Lung (tissue), 12 donors: Measurements from ENCODE around the gene MT1H. TPM values are rescaled to one million over a fixed set of nuclear protein-coding genes. Genes with fewer than 3 reads are reported as not detected.
"Not testable (repeated sequence)": the region's sequence is repeated elsewhere in the genome, so short reads cannot be mapped to it uniquely, and the experiment has no call there.

ENCODE experiments used
- ATAC-seq: fragments of 200-7000 bp; cut with Tn5 transposase; one replicate; pipeline ENCODE4 v1.9.1; 2020; ENCODE audit warnings: moderate number of reproducible peaks; ENCODE audit not compliant: insufficient read depth, low FRiP score
- DNase-seq, 3 donors: peaks; one replicate each; pipeline ENCODE4 v3.0.0-alpha.2; 2013 to 2017
- H3K27ac ChIP-seq, 2 donors: one replicate each; pipeline ENCODE4 v1.5.1; 2013; ENCODE audit warnings: mild to moderate bottlenecking in 2 of 2, moderate library complexity in 2 of 2, control low read depth in 1 of 2, inconsistent platforms in 1 of 2, low read depth in 1 of 2, low read length in 1 of 2
- H3K27me3 ChIP-seq, 3 donors: one replicate each; pipeline ENCODE4 v1.5.1; 2013; ENCODE audit warnings: low read length in 2 of 3; ENCODE audit not compliant: control insufficient read depth in 3 of 3, insufficient read depth in 3 of 3
- H3K36me3 ChIP-seq, 4 donors: one replicate each; pipeline ENCODE4 v1.5.1; 2013; ENCODE audit warnings: low read length in 4 of 4, mild to moderate bottlenecking in 1 of 4, moderate library complexity in 1 of 4; ENCODE audit not compliant: control insufficient read depth in 4 of 4, insufficient read depth in 4 of 4
- H3K4me1 ChIP-seq, 5 donors: one replicate each; pipeline ENCODE4 v1.5.1; 2013; ENCODE audit warnings: low read length in 5 of 5, mild to moderate bottlenecking in 2 of 5, moderate library complexity in 1 of 5; ENCODE audit not compliant: control insufficient read depth in 5 of 5, insufficient read depth in 5 of 5
- H3K4me3 ChIP-seq: one replicate; pipeline ENCODE4 v1.5.1; 2013; ENCODE audit warnings: mild to moderate bottlenecking, control low read depth, moderate library complexity
- H3K9ac ChIP-seq, 2 donors: one replicate each; pipeline ENCODE4 v1.5.1; 2013; ENCODE audit warnings: low read length in 2 of 2, control low read depth in 1 of 2; ENCODE audit not compliant: insufficient read depth in 1 of 2
- H3K9me3 ChIP-seq, 4 donors: one replicate each; pipeline ENCODE4 v1.5.1; 2013; ENCODE audit warnings: low read length in 3 of 4, mild to moderate bottlenecking in 1 of 4, moderate library complexity in 1 of 4; ENCODE audit not compliant: control insufficient read depth in 4 of 4, insufficient read depth in 3 of 4
- CTCF ChIP-seq: IDR thresholded peaks from 2 replicates; pipeline ENCODE4 v1.5.1; 2012; ENCODE audit warnings: mild to moderate bottlenecking; ENCODE audit errors: control extremely low read depth, extremely low read depth
- WGBS, 2 donors: extraction: QIAGEN DNeasy Blood & Tissue Kit; methylation state at CpG; one replicate each; pipeline ENCODE4 v1.1.7; 2013; 5-methylcytosine and 5-hydroxymethylcytosine counted together
- polyA plus RNA-seq, 2 donors: library from polyadenylated mRNA; stranded (reverse); fragments of 200-250 nt; gene quantifications; one replicate each; pipeline ENCODE4 v1.2.1, GENCODE V29; 2013
- total RNA-seq, 2 donors: library from RNA; depleted of rRNA in 1 of 2; stranded (reverse); fragments of >200 nt in 1 of 2; gene quantifications; one replicate each; pipeline ENCODE4 v1.2.1, GENCODE V29; 2014 to 2021
- donor health status: control.
- donor health status: control.
- donor health status: Bipolar disorder and iron deficiency.
- donor health status: healthy.
- donor health status: DM: yes; HTN: yes; CAD: no.

Gene MT1H
- total and polyA plus RNA-seq, 4 donors, result 1.9 to 10.3 (median 4.4) TPM; not detected in 1

- no peak overlapping the region for H3K9ac ChIP-seq
- no peak for DNase-seq
- no peak for ATAC-seq
- peaks cover 0 to 2% (median 0%) of the 10 kb centered on the region in 4 donors for H3K9me3 ChIP-seq
- peaks cover 3 to 94% (median 79%) of the 10 kb centered on the region in 3 donors for H3K27me3 ChIP-seq
- no peak overlapping the region for H3K27ac ChIP-seq
- H3K4me3 ChIP-seq, result no peak overlapping the region
- no peak for TF ChIP-seq CTCF
- H3K4me1 ChIP-seq, result peaks cover 0 to 16% (median 2%) of the 10 kb centered on the region in 5 donors
- WGBS, 2 donors, result 95 to 96% methylated on average over 1 of the region's 1 CpG
- no peaks in the 10 kb centered on the region for H3K36me3 ChIP-seq
Observed at GRCh38 chr16:56664506-56664905, 5.1 kb upstream of the MT1H start.

GRCh38 chr16:56665286-56666261 lies 4.0 kb upstream of the MT1H start:
- not testable (repeated sequence) for ATAC-seq, H3K9ac ChIP-seq, H3K36me3 ChIP-seq, H3K9me3 ChIP-seq, H3K27ac ChIP-seq, H3K4me3 ChIP-seq
- 71 to 73% methylated on average over 8 of the region's 8 CpGs for WGBS, 2 donors
- peak in 1 of 3 donors; percentile 69 for DNase-seq
- H3K4me1 ChIP-seq, result peaks cover 0 to 20% (median 6%) of the 10 kb centered on the region in 5 donors
- peaks cover 3 to 95% (median 79%) of the 10 kb centered on the region in 3 donors for H3K27me3 ChIP-seq

- no peak within 1 kb of the TSS for H3K9ac ChIP-seq
- H3K4me1 ChIP-seq, result peaks cover 0 to 15% (median 6%) of the 10 kb centered on the region in 5 donors
- no peak within 1 kb of the TSS for H3K27ac ChIP-seq
- TF ChIP-seq CTCF, result no peak
- 12 to 15% methylated on average over 34 to 46 of the region's 46 CpGs for WGBS, 2 donors
- ATAC-seq (peak; percentile 71), DNase-seq (peak; percentile 37 to 65 (median 49))
- H3K36me3 ChIP-seq, result no peaks in the 10 kb centered on the region
- H3K9me3 ChIP-seq, result peaks cover 0 to 2% (median 0%) of the 10 kb centered on the region in 4 donors
- H3K27me3 ChIP-seq, result peaks cover 3 to 95% (median 80%) of the 10 kb centered on the region in 3 donors
- H3K4me3 ChIP-seq, result no peak within 1 kb of the TSS
Observed at GRCh38 chr16:56667581-56668571, 1.7 kb upstream of the MT1H start, which contains the start of gene MT1G. Gene MT1G, minus strand, starts transcription at chr16:56668065. Its CDS starts 72 bp downstream, at chr16:56667993.
